GM23248 (cell line): ENCODE results near the gene CAMK1D.

Experiments
- EZH2 ChIP-seq: fragments of 200-600 bp; sonication (generic); IDR thresholded peaks from 2 replicates; pipeline ENCODE4 v1.6.1; 2018; ENCODE audit warnings: antibody characterized with exemption, mild to moderate bottlenecking; ENCODE audit not compliant: insufficient read depth, poor library complexity, severe bottlenecking
- EZH2phosphoT487 ChIP-seq: fragments of 200-600 bp; sonication (generic); IDR thresholded peaks from 2 replicates; pipeline ENCODE4 v1.6.1; 2018; ENCODE audit warnings: antibody characterized with exemption, moderate library complexity, mild to moderate bottlenecking, low read depth; ENCODE audit not compliant: insufficient read depth

GRCh38 chr10:12499076-12499986, 150.0 kb downstream of the CAMK1D start:
- TF ChIP-seq EZH2phosphoT487 (no peak), EZH2 (no peak)
